SJCRH30 (cell line): ENCODE measurements around the gene NPAS3. TPM values are rescaled to one million over a fixed set of nuclear protein-coding genes. Genes with fewer than 3 reads are reported as not detected.
A peak's percentile ranks its signal among the peaks of the same experiment; 100 is the strongest.

Source experiments
- DNase-seq, 2 experiments: peaks; one replicate each; pipeline ENCODE4 v3.0.0-alpha.2; 2015 to 2020
- H3K27ac ChIP-seq: fragments of 250-450 bp; sonication (Bioruptor Pico); 2 replicates; pipeline ENCODE4 v1.5.1; 2020; ENCODE audit warnings: mild to moderate bottlenecking, moderate library complexity
- H3K27me3 ChIP-seq: fragments of 250-450 bp; sonication (Bioruptor Pico); 2 replicates; pipeline ENCODE4 v1.5.1; 2020; ENCODE audit warnings: mild to moderate bottlenecking, moderate library complexity
- H3K36me3 ChIP-seq: fragments of 250-450 bp; sonication (Bioruptor Pico); 2 replicates; pipeline ENCODE4 v1.5.1; 2020; ENCODE audit warnings: mild to moderate bottlenecking, moderate library complexity
- H3K4me1 ChIP-seq: fragments of 250-450 bp; sonication (Bioruptor Pico); 2 replicates; pipeline ENCODE4 v1.5.1; 2020; ENCODE audit warnings: mild to moderate bottlenecking, moderate library complexity
- H3K4me3 ChIP-seq: fragments of 250-450 bp; sonication (Bioruptor Pico); 2 replicates; pipeline ENCODE4 v1.5.1; 2020; ENCODE audit warnings: mild to moderate bottlenecking, moderate library complexity
- H3K9me3 ChIP-seq: fragments of 250-450 bp; sonication (Bioruptor Pico); replicated peaks from 2 replicates; pipeline ENCODE4 v1.5.1; 2020; ENCODE audit warnings: mild to moderate bottlenecking, moderate library complexity
- total RNA-seq: library from RNA; depleted of rRNA; stranded (reverse); fragments of >200 nt; shearing (Covaris generic); gene quantifications from 2 replicates; pipeline ENCODE4 v1.2.3, GENCODE V29; 2014

The NPAS3 gene
- total RNA-seq, 1 experiment from 2014 or later = 1.8 TPM

DNA sequence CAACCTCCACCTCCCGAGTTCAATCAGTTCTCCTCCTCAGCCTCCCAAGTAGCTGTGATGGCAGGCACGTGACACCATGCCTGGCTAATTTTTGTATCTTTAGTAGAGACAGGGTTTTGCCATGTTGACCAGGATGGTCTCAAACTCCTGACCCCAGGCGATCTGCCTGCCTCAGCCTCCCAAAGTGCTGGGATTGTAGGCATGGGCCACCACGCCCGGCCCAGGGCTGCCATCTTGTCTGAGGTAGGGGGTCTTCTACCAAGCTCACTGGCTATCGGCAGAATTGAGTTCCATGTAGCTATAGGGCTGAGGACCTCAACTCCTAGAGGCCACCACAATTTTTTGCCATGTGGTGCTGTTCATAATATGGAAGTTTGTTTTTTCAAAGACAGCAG is 896.6 kb downstream of the NPAS3 start:
- no peak for DNase-seq
- peaks cover 9% of the 10 kb centered on the region for H3K4me1 ChIP-seq
- H3K9me3 ChIP-seq = no peaks in the 10 kb centered on the region
- H3K4me3 ChIP-seq = no peak overlapping the region
- no peaks in the 10 kb centered on the region for H3K36me3 ChIP-seq
- H3K27me3 ChIP-seq = no peaks in the 10 kb centered on the region
- no peak overlapping the region for H3K27ac ChIP-seq

DNA sequence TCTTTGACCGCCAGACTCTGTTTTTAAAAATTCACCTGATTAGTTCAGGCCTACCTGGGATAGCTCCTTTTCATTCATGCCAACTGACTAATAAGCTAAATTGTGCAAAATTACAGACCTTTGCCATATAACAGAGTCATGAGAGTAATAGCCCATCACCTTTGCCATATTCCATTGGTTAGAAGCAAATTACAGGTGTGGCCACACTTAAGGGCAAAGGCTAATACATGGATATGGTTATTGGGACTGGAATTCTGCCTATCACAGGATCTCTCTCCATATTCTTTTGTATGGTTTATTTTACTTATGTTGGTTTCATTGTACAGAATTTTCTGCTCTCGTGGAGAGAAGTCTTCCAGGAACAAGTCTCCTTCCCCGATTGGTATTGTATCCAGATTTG is 897.0 kb downstream of the NPAS3 start:
- Histone ChIP-seq H3K4me1 (peaks cover 9% of the 10 kb centered on the region), H3K27ac (no peak overlapping the region), H3K36me3 (no peaks in the 10 kb centered on the region), H3K4me3 (no peak overlapping the region), H3K9me3 (no peaks in the 10 kb centered on the region), H3K27me3 (no peaks in the 10 kb centered on the region)
- no peak for DNase-seq

DNA sequence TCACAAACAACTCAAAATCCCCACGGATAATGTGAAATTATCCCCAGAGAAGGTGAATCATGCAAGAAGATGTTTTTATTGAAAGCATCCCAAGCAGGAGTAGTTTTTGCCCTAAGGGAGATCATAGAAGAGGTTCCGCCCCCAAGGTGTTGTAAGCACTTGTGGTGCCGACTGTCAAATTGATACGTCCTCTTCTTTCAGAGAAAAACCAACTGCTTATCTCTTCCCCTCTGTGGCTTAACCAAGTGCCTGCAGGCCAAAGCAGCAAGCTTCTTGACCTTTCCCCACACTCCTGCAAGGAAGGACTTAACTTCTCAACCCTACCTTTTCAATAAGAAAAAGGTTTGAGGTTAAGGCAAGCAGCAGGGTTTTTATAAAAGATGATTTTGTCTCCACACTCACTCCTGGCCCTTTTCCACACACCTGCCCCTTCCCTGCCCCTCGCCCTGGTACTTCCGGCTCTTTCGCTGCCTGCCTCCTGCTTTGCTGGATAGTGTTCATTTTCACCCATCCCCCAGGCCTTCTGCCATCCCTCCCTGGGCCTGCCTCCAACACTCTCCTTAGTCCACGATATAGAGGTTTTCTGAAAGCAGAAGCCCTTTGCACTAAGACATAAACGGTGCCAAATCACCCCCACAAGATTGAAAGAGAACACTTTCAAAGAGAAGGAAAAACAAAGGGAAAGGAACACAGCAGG is 897.7 kb downstream of the NPAS3 start:
- Histone ChIP-seq H3K36me3 (no peaks in the 10 kb centered on the region), H3K9me3 (no peaks in the 10 kb centered on the region), H3K27me3 (no peaks in the 10 kb centered on the region), H3K4me3 (no peak overlapping the region), H3K4me1 (peaks cover 9% of the 10 kb centered on the region), H3K27ac (no peak overlapping the region)
- DNase-seq = peak in 1 of 2 experiments; percentile 36

DNA sequence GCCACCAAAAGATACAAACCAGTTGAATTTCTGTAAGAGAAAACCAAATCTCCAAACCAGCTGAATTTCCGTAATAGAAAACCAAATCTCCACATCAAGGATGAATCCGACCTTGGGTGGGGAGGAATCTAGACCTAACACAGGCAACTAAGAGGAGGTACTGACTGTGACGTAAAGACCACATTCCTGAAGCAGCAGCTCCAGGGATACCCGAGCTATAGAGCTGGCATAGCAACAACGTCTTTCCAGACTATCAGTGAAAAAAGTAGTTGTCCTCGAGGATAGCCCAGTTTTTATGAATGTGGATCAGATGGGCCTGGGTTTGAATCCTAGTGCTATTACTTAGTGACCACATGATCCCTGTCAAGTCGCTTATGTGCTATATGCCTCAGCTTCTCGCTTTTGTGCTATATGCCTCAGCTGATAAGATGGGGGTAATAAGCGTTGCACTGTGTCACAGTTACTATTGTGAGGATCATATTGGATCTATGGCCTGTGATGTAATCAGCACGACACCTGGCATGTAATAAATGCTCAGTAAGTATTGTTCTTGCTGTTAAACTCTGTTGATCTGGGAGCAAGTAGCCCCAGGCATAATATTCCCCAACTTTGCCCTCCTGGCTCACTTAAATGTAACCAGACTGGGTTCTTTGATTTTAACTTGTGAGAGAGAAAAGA is 898.4 kb downstream of the NPAS3 start:
- no peaks in the 10 kb centered on the region for H3K36me3 ChIP-seq
- no peak for DNase-seq
- H3K4me1 ChIP-seq = peaks cover 9% of the 10 kb centered on the region
- H3K27ac ChIP-seq = no peak overlapping the region
- no peaks in the 10 kb centered on the region for H3K27me3 ChIP-seq
- no peaks in the 10 kb centered on the region for H3K9me3 ChIP-seq
- no peak overlapping the region for H3K4me3 ChIP-seq

DNA sequence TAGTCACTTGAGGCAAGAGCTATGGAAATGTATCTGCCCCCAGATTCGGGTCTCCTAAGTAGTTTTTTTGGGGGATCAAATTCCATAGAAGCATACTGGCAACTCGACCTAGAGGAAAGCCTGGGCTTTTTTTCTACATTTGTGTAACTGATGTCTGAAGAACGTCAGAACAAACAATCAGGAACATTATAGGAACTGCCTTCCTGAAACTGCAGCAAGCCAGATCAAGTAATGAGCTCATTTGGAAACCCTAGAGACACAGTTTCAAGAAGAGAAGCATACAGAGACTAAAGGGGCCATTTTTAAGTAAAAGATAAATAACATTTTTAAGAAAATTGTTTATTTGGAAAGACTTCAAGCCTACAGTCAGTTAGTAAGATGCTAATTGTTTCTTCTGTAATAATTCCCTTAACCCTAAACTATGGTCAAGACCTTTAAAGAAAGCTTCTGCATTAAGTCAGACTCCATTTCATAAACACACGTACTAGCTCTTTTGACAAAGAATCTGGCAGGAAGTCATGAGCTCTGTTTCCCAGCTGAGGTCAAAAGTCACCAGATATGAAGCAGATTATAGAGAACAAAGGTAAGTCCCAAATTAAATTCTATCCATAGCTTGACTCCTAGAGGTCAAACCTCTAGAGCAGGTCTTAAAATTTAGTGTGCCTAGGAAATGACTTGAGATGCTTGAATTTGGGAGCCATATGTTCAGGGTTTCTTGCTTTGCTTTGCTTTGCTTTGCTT is 899.4 kb downstream of the NPAS3 start:
- H3K4me1 ChIP-seq = peaks cover 9% of the 10 kb centered on the region
- H3K27me3 ChIP-seq = no peaks in the 10 kb centered on the region
- H3K36me3 ChIP-seq = no peaks in the 10 kb centered on the region
- no peak overlapping the region for H3K4me3 ChIP-seq
- DNase-seq = no peak
- H3K27ac ChIP-seq = no peak overlapping the region
- H3K9me3 ChIP-seq = no peaks in the 10 kb centered on the region

DNA sequence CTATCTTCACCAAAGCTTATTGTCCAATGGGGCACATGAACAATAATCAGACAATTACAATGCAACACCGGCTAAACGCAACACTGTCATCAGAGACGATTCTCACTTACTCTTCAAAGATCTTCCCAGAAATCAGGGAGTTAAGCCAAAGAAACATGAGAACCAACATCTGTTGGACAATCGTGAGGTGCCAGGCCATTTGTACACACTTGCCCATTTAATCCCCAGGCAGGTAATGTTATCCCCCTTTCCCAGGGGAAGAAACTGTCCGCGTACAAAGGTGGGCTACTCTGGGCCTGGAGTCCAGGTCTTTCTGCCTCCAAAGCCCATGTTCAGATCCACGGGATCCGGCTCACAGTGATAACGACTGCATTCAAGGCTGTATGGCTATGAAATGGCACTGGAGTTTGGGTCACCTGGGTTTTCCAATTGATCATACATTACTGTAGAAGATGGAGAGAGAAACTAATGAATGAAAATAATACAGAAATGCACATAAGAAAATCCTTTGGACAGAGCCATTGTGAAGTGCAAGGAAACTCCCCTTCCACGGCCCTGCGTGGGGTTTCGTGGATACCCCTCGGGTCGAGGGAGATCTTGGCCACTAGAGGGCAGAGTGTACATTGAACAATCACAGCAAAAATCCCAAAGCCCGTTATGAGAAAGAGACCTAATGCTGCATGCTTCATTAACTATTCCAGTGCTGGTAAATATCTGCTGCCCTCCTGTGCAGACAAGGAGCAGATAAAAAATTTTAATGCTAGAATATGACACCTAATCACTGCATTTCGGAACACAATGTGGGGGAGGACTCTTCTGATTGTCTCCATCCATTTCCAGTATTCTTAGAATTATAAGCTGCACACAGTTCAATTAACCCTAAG is 900.8 kb downstream of the NPAS3 start:
- Histone ChIP-seq H3K4me1 (peaks cover 9% of the 10 kb centered on the region), H3K36me3 (no peaks in the 10 kb centered on the region), H3K27me3 (no peaks in the 10 kb centered on the region), H3K4me3 (no peak overlapping the region), H3K27ac (no peak overlapping the region), H3K9me3 (no peaks in the 10 kb centered on the region)
- DNase-seq = peak; percentile 61 to 83

DNA sequence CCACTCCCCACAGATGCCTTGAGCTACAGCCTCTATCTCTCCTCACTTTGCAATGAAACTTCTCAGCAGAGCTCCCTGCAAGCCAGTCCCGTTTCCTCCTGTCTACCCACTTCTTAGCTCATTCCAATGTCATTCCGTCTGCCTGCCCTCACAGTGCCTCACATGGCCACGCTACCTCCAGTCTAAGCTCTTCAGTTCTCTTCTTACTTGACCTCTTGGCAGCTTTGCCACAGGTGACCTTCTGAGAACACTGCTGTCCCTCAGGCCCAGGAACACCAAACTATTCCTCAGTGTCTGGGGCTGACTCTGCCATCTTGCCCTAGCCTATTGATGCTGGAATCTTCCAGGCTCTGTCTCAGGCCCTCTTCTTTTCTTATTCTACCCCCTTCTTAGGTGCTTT is 902.1 kb downstream of the NPAS3 start:
- H3K27me3 ChIP-seq = no peaks in the 10 kb centered on the region
- no peak overlapping the region for H3K4me3 ChIP-seq
- H3K27ac ChIP-seq = no peak overlapping the region
- peaks cover 9% of the 10 kb centered on the region for H3K4me1 ChIP-seq
- DNase-seq = no peak
- no peaks in the 10 kb centered on the region for H3K36me3 ChIP-seq
- H3K9me3 ChIP-seq = no peaks in the 10 kb centered on the region

DNA sequence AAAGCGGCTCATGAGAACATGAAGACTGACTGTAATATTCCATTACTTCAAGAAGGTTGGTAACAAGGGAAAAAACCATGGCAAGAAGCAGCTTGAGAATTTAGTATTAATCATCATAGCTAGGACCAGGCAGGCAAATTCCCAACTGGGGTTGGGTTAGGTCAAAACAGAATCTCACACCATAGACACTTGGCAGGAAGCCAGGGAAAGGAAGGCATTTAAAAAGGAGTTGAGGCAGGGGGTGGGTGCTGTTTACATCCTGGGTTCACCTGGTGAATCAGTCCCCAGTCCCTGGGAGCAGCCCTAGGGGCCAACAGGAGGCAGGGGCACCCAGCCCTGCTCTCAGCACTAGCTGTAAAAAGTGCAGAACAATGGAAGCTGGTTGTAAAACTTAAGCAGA is 903.6 kb downstream of the NPAS3 start:
- Histone ChIP-seq H3K27ac (no peak overlapping the region), H3K4me3 (no peak overlapping the region), H3K36me3 (no peaks in the 10 kb centered on the region), H3K4me1 (peaks cover 13% of the 10 kb centered on the region), H3K9me3 (no peaks in the 10 kb centered on the region), H3K27me3 (no peaks in the 10 kb centered on the region)
- DNase-seq = no peak

DNA sequence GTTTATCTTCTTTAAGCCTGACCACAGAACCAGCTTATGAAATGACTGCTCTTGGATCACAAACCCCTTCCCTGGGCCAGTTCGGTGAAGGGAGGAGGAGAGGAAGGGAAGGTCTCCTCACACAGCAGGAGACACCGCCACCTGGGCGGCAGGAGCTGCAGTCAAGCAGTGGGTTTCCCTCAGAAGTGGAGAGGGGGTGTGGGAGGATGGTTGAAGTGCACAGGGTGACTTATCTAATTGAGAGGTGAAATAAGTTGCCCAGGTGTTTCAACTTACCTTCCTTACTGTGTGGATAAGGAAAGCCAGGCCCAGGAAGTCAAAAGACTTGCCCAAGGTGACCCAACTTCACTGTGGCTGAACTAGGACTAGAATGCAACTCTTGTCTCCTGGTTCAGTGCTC is 905.4 kb downstream of the NPAS3 start:
- no peak for DNase-seq
- no peaks in the 10 kb centered on the region for H3K36me3 ChIP-seq
- H3K27me3 ChIP-seq = no peaks in the 10 kb centered on the region
- no peaks in the 10 kb centered on the region for H3K9me3 ChIP-seq
- H3K27ac ChIP-seq = no peak overlapping the region
- peaks cover 17% of the 10 kb centered on the region for H3K4me1 ChIP-seq
- no peak overlapping the region for H3K4me3 ChIP-seq

DNA sequence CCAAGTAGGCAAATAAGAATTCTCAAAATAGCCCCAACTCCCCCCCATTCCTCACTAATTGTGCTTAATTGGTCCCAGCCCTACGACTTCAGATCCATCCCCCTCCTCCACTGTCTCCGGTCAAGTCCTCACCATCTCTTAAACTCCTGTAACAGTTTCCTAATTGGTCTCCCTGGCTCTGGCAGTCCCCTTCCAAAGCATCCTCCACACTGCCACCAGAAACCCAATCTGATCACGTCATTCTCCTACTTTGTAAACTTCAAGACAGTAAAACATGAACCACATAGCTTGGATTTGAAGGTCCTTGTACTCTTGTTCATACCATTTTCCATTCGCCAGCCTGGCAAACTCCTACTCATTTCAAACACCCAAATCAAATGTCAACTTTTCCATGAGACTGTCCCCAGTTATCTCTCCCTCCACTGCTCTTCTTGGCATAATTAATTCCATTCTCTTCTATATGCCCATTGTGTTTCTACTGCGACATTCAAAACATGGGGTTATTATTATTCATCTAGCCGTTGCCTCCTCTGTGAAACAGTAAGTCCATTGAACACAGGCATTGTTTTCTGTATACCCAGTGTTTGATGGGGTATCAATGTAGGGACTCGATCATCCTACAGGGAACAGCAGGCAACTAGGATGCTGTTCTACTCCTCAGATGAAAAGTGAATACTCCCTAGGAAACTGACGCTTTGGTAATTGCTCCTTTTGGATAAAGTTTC is 907.6 kb downstream of the NPAS3 start:
- Histone ChIP-seq H3K4me1 (peaks cover 15% of the 10 kb centered on the region; the same call in 1 of the 2 replicates), H3K9me3 (no peaks in the 10 kb centered on the region), H3K36me3 (no peaks in the 10 kb centered on the region), H3K4me3 (no peak overlapping the region), H3K27ac (no peak overlapping the region), H3K27me3 (no peaks in the 10 kb centered on the region)
- no peak for DNase-seq

DNA sequence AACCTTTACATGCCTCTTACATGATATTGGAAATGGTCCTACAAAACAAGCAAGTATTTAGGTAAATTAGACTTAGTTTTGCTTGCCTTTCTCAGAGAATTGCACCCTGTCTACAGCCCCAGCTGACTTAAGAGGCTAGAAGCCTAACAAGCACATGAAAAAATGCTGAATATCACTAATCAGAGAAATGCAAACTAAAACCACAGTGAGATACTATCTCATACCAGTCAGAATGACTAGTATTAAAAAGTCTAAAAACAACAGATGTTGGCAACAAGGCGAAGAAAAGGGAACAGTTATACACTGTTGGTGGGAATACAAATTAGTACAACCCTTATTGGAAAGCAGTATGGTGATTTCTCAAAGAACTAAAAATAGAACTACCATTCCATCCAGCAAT is 908.4 kb downstream of the NPAS3 start:
- Histone ChIP-seq H3K4me1 (peaks cover 15% of the 10 kb centered on the region; the same call in 1 of the 2 replicates), H3K27me3 (no peaks in the 10 kb centered on the region), H3K36me3 (no peaks in the 10 kb centered on the region), H3K27ac (no peak overlapping the region), H3K9me3 (no peaks in the 10 kb centered on the region), H3K4me3 (no peak overlapping the region)
- DNase-seq = no peak

DNA sequence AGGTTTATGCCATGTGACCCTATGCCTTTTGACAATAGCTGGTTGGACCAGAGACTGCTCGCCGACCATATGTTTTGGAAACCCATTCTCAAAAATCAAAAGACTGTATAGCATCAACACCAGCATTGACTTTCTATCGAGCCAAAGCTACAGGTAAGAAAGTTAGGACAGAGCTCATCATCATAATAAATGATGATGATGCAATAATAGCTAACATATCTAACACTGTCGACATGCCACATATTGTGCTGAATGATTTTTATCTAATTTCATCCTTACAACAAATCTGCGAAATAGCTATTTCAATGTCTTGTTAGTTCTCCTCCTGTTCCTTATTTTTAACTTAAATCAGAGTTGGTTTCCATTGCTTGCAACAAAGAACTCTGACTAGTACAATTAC is 909.3 kb downstream of the NPAS3 start:
- no peak overlapping the region for H3K27ac ChIP-seq
- no peaks in the 10 kb centered on the region for H3K9me3 ChIP-seq
- no peak overlapping the region for H3K4me3 ChIP-seq
- H3K36me3 ChIP-seq = no peaks in the 10 kb centered on the region
- DNase-seq = no peak
- H3K4me1 ChIP-seq = peaks cover 15% of the 10 kb centered on the region; the same call in 1 of the 2 replicates
- no peaks in the 10 kb centered on the region for H3K27me3 ChIP-seq

DNA sequence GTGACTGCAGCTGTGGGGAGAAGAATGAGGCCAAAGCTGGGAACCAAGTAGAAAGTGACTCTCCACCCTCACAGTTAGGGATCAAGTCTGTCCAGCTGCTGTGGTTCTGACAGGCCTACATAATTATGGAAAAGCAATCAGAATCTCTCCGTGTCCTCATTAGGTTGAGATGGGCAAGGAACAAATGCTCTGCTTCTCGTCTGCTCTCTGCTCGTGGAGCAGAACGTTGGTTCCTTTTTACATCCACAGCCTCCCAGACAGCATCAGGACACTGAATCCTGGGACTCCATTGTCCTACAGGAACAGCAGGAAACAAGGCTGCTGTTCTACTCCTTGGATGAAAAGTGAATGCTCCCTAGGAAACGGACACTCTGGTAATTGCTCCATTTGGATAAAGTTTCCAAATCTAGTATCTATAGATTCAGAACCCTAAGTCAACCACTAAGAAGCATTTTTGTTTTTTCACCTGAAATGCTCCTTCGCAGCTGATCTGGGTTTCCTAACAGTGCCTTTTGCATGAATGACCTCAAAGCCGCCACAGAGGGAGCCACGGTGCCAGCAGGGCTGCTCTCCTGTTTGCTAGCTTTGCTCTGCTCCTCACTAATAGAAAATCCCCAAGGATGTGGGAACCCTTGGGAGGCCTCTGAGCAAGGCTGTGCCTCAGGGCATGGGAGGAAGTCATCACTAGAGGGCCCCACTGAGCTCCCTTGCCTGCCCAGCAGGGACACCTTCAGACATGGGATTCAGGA is 910.2 kb downstream of the NPAS3 start:
- Histone ChIP-seq H3K4me3 (no peak overlapping the region), H3K4me1 (peaks cover 15% of the 10 kb centered on the region; the same call in 1 of the 2 replicates), H3K27ac (no peak overlapping the region), H3K27me3 (no peaks in the 10 kb centered on the region), H3K9me3 (no peaks in the 10 kb centered on the region), H3K36me3 (no peaks in the 10 kb centered on the region)
- DNase-seq = peak; percentile 87 to 96
